Caco-2 (cell line): Measurements from ENCODE around the gene BMPR1B. TPM values are rescaled to one million over a fixed set of nuclear protein-coding genes. Genes with fewer than 3 reads are reported as not detected.

Experiments used
- Bru-seq: library from RNA; stranded (reverse); fragments of 400-500 nt; gene quantifications from one replicate; lab custom pipeline; 2021; lab: Mats Ljungman, UMichigan
- BruChase-seq, 2 experiments: library from RNA; stranded (reverse); fragments of 400-500 nt; gene quantifications; one replicate each; lab custom pipeline; 2021; lab: Mats Ljungman, UMichigan
- BruUV-seq: library from RNA; stranded (reverse); fragments of 400-500 nt; replicated peaks from 2 replicates; lab custom pipeline; 2021; lab: Mats Ljungman, UMichigan
- CTCF ChIA-PET: fragments of 300-600 bp; sonication (Branson Sonifier 250); formaldehyde crosslinking; loops from one replicate; lab custom pipeline; 2022; ENCODE audit warnings: antibody characterized with exemption; lab: Charles Lee
- POLR2A ChIA-PET: fragments of 300-600 bp; sonication (Branson Sonifier 250); formaldehyde crosslinking; loops from one replicate; lab custom pipeline; 2022; ENCODE audit warnings: antibody characterized with exemption; lab: Charles Lee
- DNase-seq, 2 experiments: peaks; one replicate each; pipeline versions ENCODE4 v3.0.0 to v3.0.0-alpha.2; 2020 to 2022
- H3K27me3 ChIP-seq: replicated peaks from 2 replicates; pipeline ENCODE4 v1.6.0; 2011; ENCODE audit warnings: low read length; ENCODE audit not compliant: control insufficient read depth, insufficient read depth
- H3K36me3 ChIP-seq: 2 replicates; pipeline ENCODE4 v1.5.1; 2011; ENCODE audit warnings: low read length; ENCODE audit not compliant: control insufficient read depth, insufficient read depth
- H3K4me1 ChIP-seq: fragments of 250-450 bp; sonication (Bioruptor Pico); 2 replicates; pipeline ENCODE4 v1.5.1; 2020; ENCODE audit warnings: mild to moderate bottlenecking
- H3K4me3 ChIP-seq: 2 replicates; pipeline ENCODE4 v1.5.1; 2011; ENCODE audit warnings: low read depth, mild to moderate bottlenecking, control low read depth, low read length
- H3K9me3 ChIP-seq: fragments of 250-450 bp; sonication (Bioruptor Pico); 2 replicates; pipeline ENCODE4 v1.5.1; 2020; ENCODE audit warnings: mild to moderate bottlenecking, moderate library complexity
- H3K27ac Mint-ChIP-seq: one replicate; pipeline ENCODE4 v1.8.0; 2022; ENCODE audit warnings: mixed read lengths; ENCODE audit not compliant: unreplicated experiment
- H3K27me3 Mint-ChIP-seq: one replicate; pipeline ENCODE4 v1.8.0; 2022; ENCODE audit warnings: mixed read lengths; ENCODE audit not compliant: insufficient read depth, unreplicated experiment
- H3K36me3 Mint-ChIP-seq: one replicate; pipeline ENCODE4 v1.8.0; 2022; ENCODE audit warnings: mild to moderate bottlenecking, mixed read lengths; ENCODE audit not compliant: insufficient read depth, unreplicated experiment
- H3K4me1 Mint-ChIP-seq: one replicate; pipeline ENCODE4 v1.8.0; 2022; ENCODE audit warnings: low read depth, mixed read lengths; ENCODE audit not compliant: unreplicated experiment
- H3K4me3 Mint-ChIP-seq: one replicate; pipeline ENCODE4 v1.8.0; 2022; ENCODE audit warnings: mild to moderate bottlenecking, moderate library complexity, mixed read lengths; ENCODE audit not compliant: unreplicated experiment
- H3K9me3 Mint-ChIP-seq: one replicate; pipeline ENCODE4 v1.8.0; 2022; ENCODE audit warnings: mixed read lengths; ENCODE audit not compliant: unreplicated experiment
- intact Hi-C: fragments of 100-400 bp; cut with micrococcal nuclease; formaldehyde crosslinking; loops from one replicate; pipeline ENCODE4 v1.10.0; 2022; ENCODE audit not compliant: unreplicated experiment
- long read RNA-seq: library from polyadenylated mRNA; stranded (forward); transcript quantifications from one replicate; pipeline ENCODE4 v2.0.0, GENCODE V29; 2022
- total RNA-seq: library from RNA; stranded (reverse); gene quantifications from 2 replicates; pipeline ENCODE4 v1.2.3, GENCODE V29; 2022
- TF ChIP-seq, protein P1 (sequence below), 2 experiments: fragments of 200-600 bp in 1 of 2; IDR thresholded peaks; 1 replicate in 1 of 2; 2 replicates in 1 of 2; pipeline versions ENCODE4 v1.5.1 to v1.8.0; 2011 to 2022; ENCODE audit warnings: antibody characterized with exemption in 1 of 2, control low read depth in 1 of 2, inconsistent platforms in 1 of 2, low read depth in 1 of 2, low read length in 1 of 2, mild to moderate bottlenecking in 1 of 2, moderate library complexity in 1 of 2; ENCODE audit not compliant: insufficient read depth in 1 of 2, severe bottlenecking in 1 of 2, unreplicated experiment in 1 of 2

Gene BMPR1B
- 8.7 and 9.9 TPM in 2 replicates for total RNA-seq
- Bru-seq, nascent RNA: percentile 63 among the genes with signal in this experiment
- percentile 62 among the genes with signal in this experiment for BruChase-seq, experiment 1, labeled RNA remaining after a 2-hour chase
- percentile 52 among the genes with signal in this experiment for BruChase-seq, experiment 2, labeled RNA remaining after a 6-hour chase
- long read RNA-seq, full-length matches to known transcripts: 1 of 8 reads
- long read RNA-seq, partial matches to known transcripts: 0 of 8 reads
- long read RNA-seq, other reads (novel, unspliced or antisense): 7 of 8 reads

DNA sequence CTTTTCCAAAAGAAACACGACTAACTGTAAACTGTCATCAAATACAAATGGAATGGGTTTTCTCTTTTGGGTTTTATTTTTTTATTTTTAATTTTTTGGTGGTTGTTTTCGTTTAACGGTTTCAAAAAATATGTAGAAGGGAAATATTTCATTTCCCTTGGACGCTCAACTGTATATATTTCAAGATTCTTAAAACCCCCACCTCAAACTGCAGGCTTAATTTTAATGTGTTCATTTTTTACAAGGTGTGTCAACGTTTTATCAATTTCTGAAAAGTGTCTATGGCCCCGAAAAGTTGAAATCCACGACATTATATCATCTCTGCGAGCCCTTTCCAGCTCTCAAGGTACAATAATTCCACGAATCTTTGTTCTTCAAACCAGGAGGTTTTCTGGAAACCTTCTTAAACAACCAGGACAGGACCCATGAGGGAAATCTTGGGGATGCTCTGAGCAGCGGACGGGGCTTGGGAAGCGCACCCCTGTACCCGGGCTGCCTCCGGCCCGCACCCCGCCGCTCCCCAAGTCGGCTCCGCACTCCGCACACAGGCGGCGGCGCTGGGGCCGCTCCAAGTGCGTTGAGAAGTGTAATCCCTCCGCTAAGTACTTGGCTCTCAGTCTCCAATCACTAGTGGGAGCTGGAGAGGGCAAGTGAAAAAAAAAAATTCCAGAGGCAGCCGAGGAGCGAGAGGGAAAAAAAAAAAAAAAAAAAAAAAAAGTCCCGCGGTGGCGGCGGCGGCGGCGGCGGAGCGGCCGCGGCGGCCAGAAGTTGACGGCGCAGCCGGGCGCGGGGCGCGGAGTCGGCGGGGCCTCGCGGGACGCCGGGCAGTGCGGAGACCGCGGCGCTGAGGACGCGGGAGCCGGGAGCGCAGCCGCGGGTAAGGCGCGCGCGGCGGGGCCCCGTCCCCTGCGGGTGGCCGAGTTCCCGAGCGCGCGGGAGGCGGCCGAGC, at the start of gene BMPR1B:
BMPR1B (plus strand) TSS at position 764 of the 949 bp plus-strand sequence. CDS start 346,470 bp downstream, outside the sequence.
- DNase-seq: peak in 1 of 2 experiments; percentile 56
- H3K27me3 Mint-ChIP-seq: peaks cover 8% of the 10 kb centered on the region
- no TSS peak for BruUV-seq

DNA sequence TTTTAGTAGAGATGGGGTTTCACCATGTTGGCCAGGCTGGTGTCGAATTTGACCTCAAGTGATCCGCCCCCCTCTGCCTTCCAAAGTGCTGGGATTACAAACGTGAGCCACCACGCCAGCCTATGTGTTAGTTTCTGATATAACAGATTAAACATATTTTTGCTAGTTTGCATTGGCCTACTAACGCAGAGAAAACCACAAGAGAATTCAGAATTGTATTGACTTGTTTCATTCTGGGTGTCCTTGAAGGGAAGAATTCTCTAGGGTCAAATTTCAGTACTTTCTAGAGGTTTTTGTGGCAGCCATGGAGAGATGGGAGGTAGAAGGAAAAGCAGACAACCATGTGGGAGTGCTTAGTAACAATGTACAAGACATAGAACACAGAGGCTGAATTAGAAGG, 46.1 kb upstream of the BMPR1B start:
- Histone ChIP-seq H3K4me3 (no peak overlapping the region), H3K27me3 (no peaks in the 10 kb centered on the region), H3K4me1 (no peaks in the 10 kb centered on the region), H3K9me3 (no peaks in the 10 kb centered on the region), H3K36me3 (no peaks in the 10 kb centered on the region)
- no peaks in the 10 kb centered on the region for H3K36me3 Mint-ChIP-seq
- no TSS peak for BruUV-seq
- intact Hi-C loops: no loop called here
- DNase-seq: no peak
- POLR2A ChIA-PET: no interaction called here
- H3K27ac Mint-ChIP-seq: no peak overlapping the region
- TF ChIP-seq, protein P1, sequence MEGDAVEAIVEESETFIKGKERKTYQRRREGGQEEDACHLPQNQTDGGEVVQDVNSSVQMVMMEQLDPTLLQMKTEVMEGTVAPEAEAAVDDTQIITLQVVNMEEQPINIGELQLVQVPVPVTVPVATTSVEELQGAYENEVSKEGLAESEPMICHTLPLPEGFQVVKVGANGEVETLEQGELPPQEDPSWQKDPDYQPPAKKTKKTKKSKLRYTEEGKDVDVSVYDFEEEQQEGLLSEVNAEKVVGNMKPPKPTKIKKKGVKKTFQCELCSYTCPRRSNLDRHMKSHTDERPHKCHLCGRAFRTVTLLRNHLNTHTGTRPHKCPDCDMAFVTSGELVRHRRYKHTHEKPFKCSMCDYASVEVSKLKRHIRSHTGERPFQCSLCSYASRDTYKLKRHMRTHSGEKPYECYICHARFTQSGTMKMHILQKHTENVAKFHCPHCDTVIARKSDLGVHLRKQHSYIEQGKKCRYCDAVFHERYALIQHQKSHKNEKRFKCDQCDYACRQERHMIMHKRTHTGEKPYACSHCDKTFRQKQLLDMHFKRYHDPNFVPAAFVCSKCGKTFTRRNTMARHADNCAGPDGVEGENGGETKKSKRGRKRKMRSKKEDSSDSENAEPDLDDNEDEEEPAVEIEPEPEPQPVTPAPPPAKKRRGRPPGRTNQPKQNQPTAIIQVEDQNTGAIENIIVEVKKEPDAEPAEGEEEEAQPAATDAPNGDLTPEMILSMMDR (IDR thresholded peaks at IDR 0.05; ENCODE audit: insufficient read depth in 1 of 2, low read depth in 1 of 2, low read length in 1 of 2, severe bottlenecking in 1 of 2, unreplicated experiment in 1 of 2): no peak
- no peaks in the 10 kb centered on the region for H3K9me3 Mint-ChIP-seq
- no peaks in the 10 kb centered on the region for H3K27me3 Mint-ChIP-seq
- CTCF ChIA-PET: no interaction called here
- H3K4me1 Mint-ChIP-seq: no peaks in the 10 kb centered on the region
- no peak overlapping the region for H3K4me3 Mint-ChIP-seq

More for the DNA sequence above, at the start of gene BMPR1B:
- no peaks in the 10 kb centered on the region for H3K27me3 ChIP-seq
- Mint-ChIP-seq H3K9me3 (no peaks in the 10 kb centered on the region), H3K36me3 (peaks cover 7% of the 10 kb centered on the region), H3K4me3 (peak within 1 kb of the TSS; percentile 85), H3K4me1 (peaks cover 15% of the 10 kb centered on the region), H3K27ac (peak within 1 kb of the TSS; percentile 39)
- TF ChIP-seq, protein P1 (IDR thresholded peaks at IDR 0.05; ENCODE audit: insufficient read depth in 1 of 2, low read depth in 1 of 2, low read length in 1 of 2, severe bottlenecking in 1 of 2, unreplicated experiment in 1 of 2): peak in 1 of 2 experiments; percentile 23
- CTCF ChIA-PET: no interaction called here
- intact Hi-C loops: loop anchor here (2.0 to 5.0 kb wide), 2 partner anchors 190 to 337 kb away; no protein-coding TSS in a partner anchor
- POLR2A ChIA-PET: interaction anchor here (0.6 kb wide), 1 partner anchor 52 kb away, joined by 3 read pairs; no protein-coding TSS in a partner anchor
- H3K4me1 ChIP-seq: no peaks in the 10 kb centered on the region
- no peaks in the 10 kb centered on the region for H3K36me3 ChIP-seq
- peak within 1 kb of the TSS; percentile 56 for H3K4me3 ChIP-seq
- H3K9me3 ChIP-seq: no peaks in the 10 kb centered on the region
